ENCODE measurements around the gene RAE1. TPM values are rescaled to one million over a fixed set of nuclear protein-coding genes. Genes with fewer than 3 reads are reported as not detected.

The RAE1 gene

GRCh38 chr20:57426271-57426689 is 75.2 kb downstream of the RAE1 start:
- no peak overlapping the region for H2BK15ac ChIP-seq (replicated peaks; ENCODE audit: low read depth)
- no peaks in the 10 kb centered on the region for H3K79me1 ChIP-seq (ENCODE audit: low read length)
- no peak overlapping the region for H3K18ac ChIP-seq (ENCODE audit: low read length)

GRCh38 chr20:57426831-57427230 is 75.8 kb downstream of the RAE1 start:
- H3K79me2 ChIP-seq (ENCODE audit: control insufficient read depth, insufficient read depth, low read length): no peaks in the 10 kb centered on the region
- H3K4me1 ChIP-seq (ENCODE audit: control insufficient read depth, low read depth, low read length): no peaks in the 10 kb centered on the region
- H3K9ac ChIP-seq (ENCODE audit: low read length): no peak overlapping the region
- no peaks in the 10 kb centered on the region for H3K36me3 ChIP-seq (ENCODE audit: control insufficient read depth, insufficient read depth, low read length)
- H3K18ac ChIP-seq (ENCODE audit: low read length): no peak overlapping the region
- H3K23ac ChIP-seq (ENCODE audit: low read length): no peak overlapping the region
- H3K4me2 ChIP-seq (ENCODE audit: low read length): no peak overlapping the region
- no peak overlapping the region for H4K8ac ChIP-seq (ENCODE audit: low read depth, low read length)
- H3K27ac ChIP-seq (ENCODE audit: low read depth, low read length): no peak overlapping the region
- H3K4ac ChIP-seq (ENCODE audit: low read depth, low read length): no peak overlapping the region
- no peaks in the 10 kb centered on the region for H3K27me3 ChIP-seq (ENCODE audit: insufficient read depth, low read length, poor library complexity)
- no peak for DNase-seq
- no peak overlapping the region for H4K5ac ChIP-seq (ENCODE audit: low read length)
- no peak overlapping the region for H2BK120ac ChIP-seq (ENCODE audit: low read depth, low read length)
- no peak overlapping the region for H2AK5ac ChIP-seq (ENCODE audit: low read length)
- no peaks in the 10 kb centered on the region for H3K79me1 ChIP-seq (ENCODE audit: low read length)
- H2BK15ac ChIP-seq (replicated peaks; ENCODE audit: low read depth): no peak overlapping the region
- no CpG with 5 or more reads among the region's 7 CpGs for WGBS (ENCODE audit: extremely low coverage, insufficient coverage, low lambda C conversion rate)
- H2BK5ac ChIP-seq (ENCODE audit: low read length): no peak overlapping the region
- no peak overlapping the region for H3K56ac ChIP-seq (ENCODE audit: low read length)
- H3K4me3 ChIP-seq (ENCODE audit: low read length): no peak overlapping the region

More at GRCh38 chr20:57426271-57426689, 75.2 kb downstream of the RAE1 start:
- Histone ChIP-seq H3K23ac (ENCODE audit: low read length) (no peak overlapping the region), H3K27ac (ENCODE audit: low read depth, low read length) (no peak overlapping the region), H3K4ac (ENCODE audit: low read depth, low read length) (no peak overlapping the region), H3K79me2 (ENCODE audit: control insufficient read depth, insufficient read depth, low read length) (no peaks in the 10 kb centered on the region), H3K36me3 (ENCODE audit: control insufficient read depth, insufficient read depth, low read length) (no peaks in the 10 kb centered on the region), H3K4me1 (ENCODE audit: control insufficient read depth, low read depth, low read length) (no peaks in the 10 kb centered on the region), H4K8ac (ENCODE audit: low read depth, low read length) (no peak overlapping the region), H4K5ac (ENCODE audit: low read length) (no peak overlapping the region), H3K4me3 (ENCODE audit: low read length) (no peak overlapping the region), H2BK120ac (ENCODE audit: low read depth, low read length) (no peak overlapping the region), H2AK5ac (ENCODE audit: low read length) (no peak overlapping the region), H3K4me2 (ENCODE audit: low read length) (no peak overlapping the region), H3K27me3 (ENCODE audit: insufficient read depth, low read length, poor library complexity) (no peaks in the 10 kb centered on the region), H3K9ac (ENCODE audit: low read length) (no peak overlapping the region), H3K56ac (ENCODE audit: low read length) (no peak overlapping the region), H2BK5ac (ENCODE audit: low read length) (no peak overlapping the region)
- DNase-seq: no peak
- WGBS (ENCODE audit: extremely low coverage, insufficient coverage, low lambda C conversion rate): no CpG with 5 or more reads among the region's 13 CpGs

- Histone ChIP-seq H2BK120ac (ENCODE audit: low read depth, low read length) (no peak overlapping the region), H2BK5ac (ENCODE audit: low read length) (no peak overlapping the region), H2BK15ac (replicated peaks; ENCODE audit: low read depth) (no peak overlapping the region), H2AK5ac (ENCODE audit: low read length) (no peak overlapping the region), H3K27me3 (ENCODE audit: insufficient read depth, low read length, poor library complexity) (no peaks in the 10 kb centered on the region), H3K9ac (ENCODE audit: low read length) (no peak overlapping the region), H4K8ac (ENCODE audit: low read depth, low read length) (no peak overlapping the region), H3K23ac (ENCODE audit: low read length) (no peak overlapping the region), H3K4me2 (ENCODE audit: low read length) (no peak overlapping the region), H3K36me3 (ENCODE audit: control insufficient read depth, insufficient read depth, low read length) (no peaks in the 10 kb centered on the region), H3K18ac (ENCODE audit: low read length) (no peak overlapping the region), H3K79me1 (ENCODE audit: low read length) (no peaks in the 10 kb centered on the region), H3K4me3 (ENCODE audit: low read length) (no peak overlapping the region), H3K56ac (ENCODE audit: low read length) (no peak overlapping the region), H3K4ac (ENCODE audit: low read depth, low read length) (no peak overlapping the region), H3K27ac (ENCODE audit: low read depth, low read length) (no peak overlapping the region), H4K5ac (ENCODE audit: low read length) (no peak overlapping the region), H3K4me1 (ENCODE audit: control insufficient read depth, low read depth, low read length) (no peaks in the 10 kb centered on the region), H3K79me2 (ENCODE audit: control insufficient read depth, insufficient read depth, low read length) (no peaks in the 10 kb centered on the region)
- no peak for DNase-seq
- no CpG with 5 or more reads among the region's 21 CpGs for WGBS (ENCODE audit: extremely low coverage, insufficient coverage, low lambda C conversion rate)
These were observed 77.5 kb downstream of the RAE1 start for GRCh38 chr20:57428324-57429158.

Small RNAs within 50 kb of the gene (small RNA-seq; reads per million reads assigned to genes)
- gene MIR4325 (ENCODE audit: insufficient read depth): not detected
- not detected for gene RF00019 (ENCODE audit: insufficient read depth)
- not detected for gene RPL39P39 (ENCODE audit: insufficient read depth)
